Neural crest cell (in vitro differentiated cells): ENCODE results near the gene BTBD9. TPM values are rescaled to one million over a fixed set of nuclear protein-coding genes. Genes with fewer than 3 reads are reported as not detected.

Experiments used
- DNase-seq: peaks from one replicate; pipeline ENCODE4 v3.0.0; 2021; ENCODE audit warnings: low read depth, mixed read lengths, low spot score
- H3K27ac Mint-ChIP-seq: one replicate; pipeline ENCODE4 v1.8.0; 2021; ENCODE audit warnings: mild to moderate bottlenecking, mixed read lengths; ENCODE audit not compliant: unreplicated experiment
- H3K27me3 Mint-ChIP-seq: 2 replicates; pipeline ENCODE4 v1.8.0; 2021; ENCODE audit warnings: low read depth, mild to moderate bottlenecking, mixed read lengths
- H3K36me3 Mint-ChIP-seq: 2 replicates; pipeline ENCODE4 v1.8.0; 2021; ENCODE audit warnings: low read depth, mild to moderate bottlenecking, mixed read lengths
- H3K4me1 Mint-ChIP-seq: 2 replicates; pipeline ENCODE4 v1.8.0; 2021; ENCODE audit warnings: mixed read lengths
- H3K4me3 Mint-ChIP-seq: one replicate; pipeline ENCODE4 v1.8.0; 2021; ENCODE audit warnings: mild to moderate bottlenecking, mixed read lengths
- H3K9me3 Mint-ChIP-seq: 2 replicates; pipeline ENCODE4 v1.8.0; 2021; ENCODE audit warnings: mixed read lengths
- total RNA-seq: library from RNA; stranded (reverse); gene quantifications from 2 replicates; pipeline ENCODE4 v1.2.1, GENCODE V29; 2021
- TF ChIP-seq, protein P1 (sequence below): fragments of 200-600 bp; sonication (generic); conservative IDR thresholded peaks from 2 replicates; pipeline ENCODE4 v1.5.0; 2021; ENCODE audit warnings: antibody characterized with exemption, mild to moderate bottlenecking

BTBD9 gene
- total RNA-seq, 1 donor from 2014 or later, result 18.0 TPM

DNA sequence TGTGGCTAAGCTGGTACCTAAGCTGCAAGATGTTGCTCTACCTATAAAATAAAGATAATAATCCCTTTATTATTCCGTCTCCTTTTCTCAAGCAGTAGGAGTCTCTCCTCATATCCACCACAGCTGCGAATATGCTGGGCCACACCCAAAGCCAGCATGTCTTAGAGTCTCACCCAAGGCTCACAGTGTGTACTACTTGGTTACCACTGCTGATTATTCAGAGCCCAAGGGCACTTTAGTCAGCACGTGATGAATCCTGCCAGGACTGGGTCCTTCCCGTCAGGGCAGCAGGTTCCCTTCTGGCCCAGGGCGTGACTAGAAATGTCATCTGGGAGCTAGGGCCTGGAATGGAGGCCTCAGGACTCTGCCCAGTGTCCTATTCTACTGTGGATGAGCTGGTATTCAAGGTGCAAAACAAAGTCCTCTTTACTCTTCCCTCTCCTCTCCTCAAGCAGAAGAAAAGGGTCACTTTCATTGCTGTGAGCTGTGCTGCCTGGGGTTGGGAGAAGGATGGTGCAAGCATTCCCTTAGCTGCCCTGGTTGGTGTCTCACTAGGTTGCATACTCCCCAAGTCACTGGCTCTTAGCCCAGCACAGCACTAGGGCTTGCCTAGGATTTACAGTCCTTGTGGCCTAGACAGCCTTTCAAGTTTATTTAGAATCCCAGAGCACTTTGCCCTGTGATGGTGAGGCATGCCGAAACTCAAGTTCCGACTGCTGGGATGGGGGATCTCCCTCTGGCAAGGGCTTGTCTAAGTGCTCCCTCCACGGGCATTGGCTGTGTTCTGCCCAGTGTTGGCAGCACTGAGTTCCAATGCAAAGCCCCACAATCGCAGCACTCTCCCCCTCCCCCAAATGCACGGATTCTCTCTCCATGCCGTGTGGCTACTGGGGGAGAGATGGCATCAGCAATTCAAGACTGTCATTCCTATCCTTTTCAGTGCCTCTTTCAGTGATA lies 320.2 kb downstream of the BTBD9 start:
- Mint-ChIP-seq H3K4me3 (no peak overlapping the region), H3K27ac (no peak overlapping the region), H3K36me3 (no peaks in the 10 kb centered on the region), H3K9me3 (peaks cover under 1% of the 10 kb centered on the region), H3K27me3 (no peaks in the 10 kb centered on the region), H3K4me1 (peaks cover 19% of the 10 kb centered on the region)
- no peak for DNase-seq
- TF ChIP-seq, protein P1, sequence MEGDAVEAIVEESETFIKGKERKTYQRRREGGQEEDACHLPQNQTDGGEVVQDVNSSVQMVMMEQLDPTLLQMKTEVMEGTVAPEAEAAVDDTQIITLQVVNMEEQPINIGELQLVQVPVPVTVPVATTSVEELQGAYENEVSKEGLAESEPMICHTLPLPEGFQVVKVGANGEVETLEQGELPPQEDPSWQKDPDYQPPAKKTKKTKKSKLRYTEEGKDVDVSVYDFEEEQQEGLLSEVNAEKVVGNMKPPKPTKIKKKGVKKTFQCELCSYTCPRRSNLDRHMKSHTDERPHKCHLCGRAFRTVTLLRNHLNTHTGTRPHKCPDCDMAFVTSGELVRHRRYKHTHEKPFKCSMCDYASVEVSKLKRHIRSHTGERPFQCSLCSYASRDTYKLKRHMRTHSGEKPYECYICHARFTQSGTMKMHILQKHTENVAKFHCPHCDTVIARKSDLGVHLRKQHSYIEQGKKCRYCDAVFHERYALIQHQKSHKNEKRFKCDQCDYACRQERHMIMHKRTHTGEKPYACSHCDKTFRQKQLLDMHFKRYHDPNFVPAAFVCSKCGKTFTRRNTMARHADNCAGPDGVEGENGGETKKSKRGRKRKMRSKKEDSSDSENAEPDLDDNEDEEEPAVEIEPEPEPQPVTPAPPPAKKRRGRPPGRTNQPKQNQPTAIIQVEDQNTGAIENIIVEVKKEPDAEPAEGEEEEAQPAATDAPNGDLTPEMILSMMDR, result no peak

DNA sequence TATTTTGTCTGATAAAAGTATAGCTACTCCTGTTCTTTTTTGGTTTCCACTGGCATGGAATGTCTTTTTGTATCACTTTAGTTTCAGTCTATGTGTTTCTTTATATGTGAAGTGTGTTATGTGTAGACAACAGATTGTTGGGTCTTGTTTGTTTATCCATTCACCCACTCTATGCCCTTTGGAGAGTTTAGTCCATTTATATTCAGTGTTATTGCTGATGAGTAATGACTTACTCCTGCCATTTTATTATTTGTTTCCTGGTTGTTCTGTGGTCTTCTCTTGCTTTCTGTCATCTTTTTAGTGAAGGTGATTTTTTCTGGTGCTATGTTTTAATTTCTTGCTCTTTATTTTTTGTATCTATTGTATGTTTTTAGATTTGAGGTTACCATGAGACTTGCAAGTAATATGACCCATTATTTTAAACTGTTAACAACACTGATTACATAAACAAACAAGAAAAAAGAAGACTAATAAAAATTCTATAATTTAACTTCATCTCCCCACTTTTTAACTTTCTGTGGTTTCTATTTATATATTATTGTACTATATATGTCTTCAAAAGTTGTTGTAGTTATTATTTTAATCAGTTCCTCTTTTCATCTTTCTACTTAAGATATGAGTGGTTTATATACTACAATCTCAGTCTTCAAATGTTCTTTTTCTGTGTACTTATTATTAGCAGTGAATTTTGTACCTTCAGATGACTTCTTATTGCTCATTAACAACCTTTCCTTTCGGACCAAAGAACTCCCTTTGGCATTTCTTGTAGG lies 323.4 kb downstream of the BTBD9 start:
- no peak overlapping the region for H3K27ac Mint-ChIP-seq
- H3K4me1 Mint-ChIP-seq, result peaks cover 14% of the 10 kb centered on the region
- H3K9me3 Mint-ChIP-seq, result peaks cover 3% of the 10 kb centered on the region
- H3K27me3 Mint-ChIP-seq, result no peaks in the 10 kb centered on the region
- H3K4me3 Mint-ChIP-seq, result no peak overlapping the region
- no peaks in the 10 kb centered on the region for H3K36me3 Mint-ChIP-seq
- no peak for DNase-seq
- TF ChIP-seq, protein P1, result no peak

DNA sequence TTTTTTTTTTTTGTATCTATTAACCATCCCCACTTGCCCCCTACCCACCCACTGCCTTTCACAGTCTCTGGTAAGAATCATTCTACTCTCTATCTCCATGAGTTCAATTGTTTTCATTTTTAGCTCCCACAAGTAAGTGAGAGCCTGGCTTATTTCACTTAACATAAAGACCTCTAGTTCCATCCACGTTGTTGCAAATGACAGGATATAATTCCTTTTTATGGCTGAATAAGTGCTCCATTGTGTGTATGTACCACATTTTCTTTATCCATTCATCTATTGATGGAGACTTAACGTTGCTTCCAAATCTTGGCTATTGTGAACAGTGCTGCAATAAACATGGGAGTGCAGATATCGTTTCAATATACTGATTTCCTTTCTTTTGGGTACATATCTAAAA lies 328.5 kb downstream of the BTBD9 start:
- Mint-ChIP-seq H3K4me1 (peaks cover 6% of the 10 kb centered on the region), H3K4me3 (no peak overlapping the region), H3K27me3 (no peaks in the 10 kb centered on the region), H3K9me3 (peaks cover 3% of the 10 kb centered on the region), H3K36me3 (no peaks in the 10 kb centered on the region), H3K27ac (no peak overlapping the region)
- no peak for DNase-seq
- TF ChIP-seq, protein P1, result no peak

DNA sequence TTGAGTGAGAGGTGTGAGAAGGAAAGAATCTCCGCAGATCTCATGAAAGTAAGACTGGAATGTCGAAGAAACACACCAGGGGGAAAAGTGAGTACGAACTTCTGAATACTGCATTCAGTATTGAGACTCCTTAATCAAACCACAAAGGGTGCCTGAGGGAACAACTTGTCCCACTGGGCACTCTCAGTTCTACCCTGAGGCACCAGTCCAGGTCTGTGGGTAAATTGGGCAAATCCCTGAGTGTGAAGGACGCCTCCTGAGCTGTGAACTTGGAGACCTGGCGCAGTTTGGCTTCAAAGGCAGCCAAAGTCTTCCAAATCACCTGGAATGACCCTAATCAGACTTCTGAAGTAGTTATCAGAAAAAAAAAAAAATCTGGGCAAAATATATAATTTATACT lies 329.7 kb downstream of the BTBD9 start:
- H3K4me1 Mint-ChIP-seq, result peaks cover 6% of the 10 kb centered on the region
- H3K9me3 Mint-ChIP-seq, result peaks cover 3% of the 10 kb centered on the region
- no peak for DNase-seq
- no peaks in the 10 kb centered on the region for H3K27me3 Mint-ChIP-seq
- no peak overlapping the region for H3K27ac Mint-ChIP-seq
- no peaks in the 10 kb centered on the region for H3K36me3 Mint-ChIP-seq
- H3K4me3 Mint-ChIP-seq, result no peak overlapping the region
- TF ChIP-seq, protein P1, result no peak

DNA sequence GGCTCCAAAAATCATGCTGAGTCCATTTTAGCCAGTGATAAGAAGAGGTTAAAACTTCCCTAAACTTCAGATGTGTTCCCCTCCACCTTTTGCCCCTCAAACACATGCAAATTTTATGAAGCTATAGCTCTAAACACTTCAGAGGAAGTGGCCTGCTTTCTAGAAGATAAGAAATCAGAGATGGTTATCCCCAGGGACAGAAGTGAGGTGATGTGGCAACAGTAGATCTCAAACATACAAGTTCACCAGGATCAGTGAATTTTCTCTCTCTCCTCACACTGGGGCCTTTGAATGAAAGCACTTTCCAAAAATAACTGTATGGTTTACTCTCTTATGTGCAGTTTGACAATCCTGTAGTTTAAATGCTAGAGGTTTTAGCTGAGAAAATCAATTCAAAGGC lies 332.0 kb downstream of the BTBD9 start:
- Mint-ChIP-seq H3K4me3 (no peak overlapping the region), H3K27me3 (no peaks in the 10 kb centered on the region), H3K9me3 (no peaks in the 10 kb centered on the region), H3K4me1 (peaks cover 6% of the 10 kb centered on the region), H3K36me3 (no peaks in the 10 kb centered on the region), H3K27ac (no peak overlapping the region)
- no peak for DNase-seq
- TF ChIP-seq, protein P1, result no peak
